ENCODE data around the gene RUNX3. TPM values are rescaled to one million over a fixed set of nuclear protein-coding genes. Genes with fewer than 3 reads are reported as not detected.

The RUNX3 gene
- total and polyA plus RNA-seq, 4 donors = 1.7 to 9.0 (median 4.5) TPM

GRCh38 chr1:24881034-24881433 is 49.0 kb downstream of the RUNX3 start:
- Histone ChIP-seq H3K36me3 (ENCODE audit: control insufficient read depth in 4 of 4, insufficient read depth in 4 of 4, low read length in 4 of 4) (no peaks in the 10 kb centered on the region), H3K27ac (ENCODE audit: low read depth in 1 of 2, low read length in 1 of 2) (no peak overlapping the region), H3K4me3 (no peak overlapping the region), H3K4me1 (ENCODE audit: control insufficient read depth in 5 of 5, insufficient read depth in 5 of 5, low read length in 5 of 5) (no peaks in the 10 kb centered on the region), H3K9ac (ENCODE audit: insufficient read depth in 1 of 2, low read length in 2 of 2) (no peak overlapping the region), H3K9me3 (ENCODE audit: control insufficient read depth in 4 of 4, insufficient read depth in 3 of 4, low read length in 3 of 4) (no peaks in the 10 kb centered on the region), H3K27me3 (ENCODE audit: control insufficient read depth in 3 of 3, insufficient read depth in 3 of 3, low read length in 2 of 3) (no peaks in the 10 kb centered on the region)
- ATAC-seq (ENCODE audit: insufficient read depth, low FRiP score) (no peak), DNase-seq (no peak)
- TF ChIP-seq, protein P1, sequence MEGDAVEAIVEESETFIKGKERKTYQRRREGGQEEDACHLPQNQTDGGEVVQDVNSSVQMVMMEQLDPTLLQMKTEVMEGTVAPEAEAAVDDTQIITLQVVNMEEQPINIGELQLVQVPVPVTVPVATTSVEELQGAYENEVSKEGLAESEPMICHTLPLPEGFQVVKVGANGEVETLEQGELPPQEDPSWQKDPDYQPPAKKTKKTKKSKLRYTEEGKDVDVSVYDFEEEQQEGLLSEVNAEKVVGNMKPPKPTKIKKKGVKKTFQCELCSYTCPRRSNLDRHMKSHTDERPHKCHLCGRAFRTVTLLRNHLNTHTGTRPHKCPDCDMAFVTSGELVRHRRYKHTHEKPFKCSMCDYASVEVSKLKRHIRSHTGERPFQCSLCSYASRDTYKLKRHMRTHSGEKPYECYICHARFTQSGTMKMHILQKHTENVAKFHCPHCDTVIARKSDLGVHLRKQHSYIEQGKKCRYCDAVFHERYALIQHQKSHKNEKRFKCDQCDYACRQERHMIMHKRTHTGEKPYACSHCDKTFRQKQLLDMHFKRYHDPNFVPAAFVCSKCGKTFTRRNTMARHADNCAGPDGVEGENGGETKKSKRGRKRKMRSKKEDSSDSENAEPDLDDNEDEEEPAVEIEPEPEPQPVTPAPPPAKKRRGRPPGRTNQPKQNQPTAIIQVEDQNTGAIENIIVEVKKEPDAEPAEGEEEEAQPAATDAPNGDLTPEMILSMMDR (IDR thresholded peaks at IDR 0.05; ENCODE audit: control extremely low read depth, extremely low read depth) = no peak
- WGBS, 2 donors = 30 to 36% methylated on average over 1 of the region's 1 CpG

GRCh38 chr1:24878775-24879742 is 51.0 kb downstream of the RUNX3 start:
- DNase-seq (no peak), ATAC-seq (ENCODE audit: insufficient read depth, low FRiP score) (no peak)
- peaks cover 0 to 7% (median 0%) of the 10 kb centered on the region in 5 donors for H3K4me1 ChIP-seq (ENCODE audit: control insufficient read depth in 5 of 5, insufficient read depth in 5 of 5, low read length in 5 of 5)
- no peaks in the 10 kb centered on the region for H3K9me3 ChIP-seq (ENCODE audit: control insufficient read depth in 4 of 4, insufficient read depth in 3 of 4, low read length in 3 of 4)
- TF ChIP-seq, protein P1 (IDR thresholded peaks at IDR 0.05; ENCODE audit: control extremely low read depth, extremely low read depth) = no peak
- no peak overlapping the region for H3K9ac ChIP-seq (ENCODE audit: insufficient read depth in 1 of 2, low read length in 2 of 2)
- no peak overlapping the region for H3K4me3 ChIP-seq
- no peaks in the 10 kb centered on the region for H3K27me3 ChIP-seq (ENCODE audit: control insufficient read depth in 3 of 3, insufficient read depth in 3 of 3, low read length in 2 of 3)
- H3K27ac ChIP-seq (ENCODE audit: low read depth in 1 of 2, low read length in 1 of 2) = no peak overlapping the region
- H3K36me3 ChIP-seq (ENCODE audit: control insufficient read depth in 4 of 4, insufficient read depth in 4 of 4, low read length in 4 of 4) = no peaks in the 10 kb centered on the region
- WGBS, 2 donors = 86 to 91% methylated on average over 7 of the region's 7 CpGs

DNA sequence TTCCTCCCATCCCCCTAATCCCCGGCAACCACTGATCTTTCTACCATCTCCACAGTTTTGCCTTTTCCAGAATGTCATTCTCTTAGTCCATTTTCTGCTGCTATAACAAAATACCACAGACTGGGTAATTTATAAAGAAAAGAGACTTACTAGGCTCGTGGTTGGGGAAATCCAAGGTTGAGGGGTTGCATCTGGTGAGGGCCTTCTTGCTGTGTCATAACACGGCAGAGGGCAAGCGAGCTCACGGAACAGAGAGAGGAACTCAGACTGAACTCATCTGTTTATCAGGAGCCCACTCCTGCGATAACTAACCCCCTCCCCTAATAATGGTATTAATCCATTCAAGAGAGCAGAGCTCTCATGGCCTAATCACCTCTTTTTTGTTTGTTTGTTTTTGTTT is 52.0 kb downstream of the RUNX3 start:
- TF ChIP-seq, protein P1 (IDR thresholded peaks at IDR 0.05; ENCODE audit: control extremely low read depth, extremely low read depth) = no peak
- Histone ChIP-seq H3K27me3 (ENCODE audit: control insufficient read depth in 3 of 3, insufficient read depth in 3 of 3, low read length in 2 of 3) (no peaks in the 10 kb centered on the region), H3K4me3 (no peak overlapping the region), H3K9me3 (ENCODE audit: control insufficient read depth in 4 of 4, insufficient read depth in 3 of 4, low read length in 3 of 4) (no peaks in the 10 kb centered on the region), H3K27ac (ENCODE audit: low read depth in 1 of 2, low read length in 1 of 2) (no peak overlapping the region), H3K9ac (ENCODE audit: insufficient read depth in 1 of 2, low read length in 2 of 2) (no peak overlapping the region), H3K36me3 (ENCODE audit: control insufficient read depth in 4 of 4, insufficient read depth in 4 of 4, low read length in 4 of 4) (no peaks in the 10 kb centered on the region), H3K4me1 (ENCODE audit: control insufficient read depth in 5 of 5, insufficient read depth in 5 of 5, low read length in 5 of 5) (peaks cover 0 to 7% (median 0%) of the 10 kb centered on the region in 5 donors)
- DNase-seq (no peak), ATAC-seq (ENCODE audit: insufficient read depth, low FRiP score) (no peak)
- WGBS, 2 donors = 70 to 80% methylated on average over 6 of the region's 6 CpGs
